Liver (tissue), 3 donors: ENCODE data around the gene TXLNA.

Experiments
- HNF4A ChIP-seq, 2 donors: conservative IDR thresholded peaks; 2 replicates each; pipeline ENCODE4 v1.6.1; 2016; ENCODE audit warnings: antibody characterized with exemption in 2 of 2, mild to moderate bottlenecking in 2 of 2
- JUND ChIP-seq, 2 donors: IDR thresholded peaks; 2 replicates each; pipeline ENCODE4 v1.6.1; 2016; ENCODE audit warnings: antibody characterized with exemption in 2 of 2
- REST ChIP-seq: IDR thresholded peaks from 2 replicates; pipeline ENCODE4 v1.6.1; 2016; ENCODE audit warnings: antibody characterized with exemption, mild to moderate bottlenecking
- TF ChIP-seq, protein P1 (sequence below): fragments of 150-350 bp; IDR thresholded peaks from 2 replicates; pipeline ENCODE4 v1.5.1; 2017; ENCODE audit warnings: improper control_type of control experiment, low read depth, low read length; ENCODE audit not compliant: missing input control
- TF ChIP-seq, protein P2 (sequence below): IDR thresholded peaks from 2 replicates; pipeline ENCODE4 v1.6.1; 2016; ENCODE audit warnings: antibody characterized with exemption
- donor health status: healthy.
- donor health status: healthy.

- TF ChIP-seq, protein P1, sequence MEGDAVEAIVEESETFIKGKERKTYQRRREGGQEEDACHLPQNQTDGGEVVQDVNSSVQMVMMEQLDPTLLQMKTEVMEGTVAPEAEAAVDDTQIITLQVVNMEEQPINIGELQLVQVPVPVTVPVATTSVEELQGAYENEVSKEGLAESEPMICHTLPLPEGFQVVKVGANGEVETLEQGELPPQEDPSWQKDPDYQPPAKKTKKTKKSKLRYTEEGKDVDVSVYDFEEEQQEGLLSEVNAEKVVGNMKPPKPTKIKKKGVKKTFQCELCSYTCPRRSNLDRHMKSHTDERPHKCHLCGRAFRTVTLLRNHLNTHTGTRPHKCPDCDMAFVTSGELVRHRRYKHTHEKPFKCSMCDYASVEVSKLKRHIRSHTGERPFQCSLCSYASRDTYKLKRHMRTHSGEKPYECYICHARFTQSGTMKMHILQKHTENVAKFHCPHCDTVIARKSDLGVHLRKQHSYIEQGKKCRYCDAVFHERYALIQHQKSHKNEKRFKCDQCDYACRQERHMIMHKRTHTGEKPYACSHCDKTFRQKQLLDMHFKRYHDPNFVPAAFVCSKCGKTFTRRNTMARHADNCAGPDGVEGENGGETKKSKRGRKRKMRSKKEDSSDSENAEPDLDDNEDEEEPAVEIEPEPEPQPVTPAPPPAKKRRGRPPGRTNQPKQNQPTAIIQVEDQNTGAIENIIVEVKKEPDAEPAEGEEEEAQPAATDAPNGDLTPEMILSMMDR: no peak
- TF ChIP-seq REST (no peak), JUND (IDR thresholded peaks at IDR 0.05) (no peak), HNF4A (conservative IDR thresholded peaks at IDR 0.05) (no peak)
- TF ChIP-seq, protein P2, sequence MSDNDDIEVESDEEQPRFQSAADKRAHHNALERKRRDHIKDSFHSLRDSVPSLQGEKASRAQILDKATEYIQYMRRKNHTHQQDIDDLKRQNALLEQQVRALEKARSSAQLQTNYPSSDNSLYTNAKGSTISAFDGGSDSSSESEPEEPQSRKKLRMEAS: no peak
Measured at GRCh38 chr1:32186077-32186476, 6.6 kb downstream of the TXLNA start.
